ENCODE measurements around the gene ARID1B.

ARID1B gene

GRCh38 chr6:157162766-157163433, 385.7 kb downstream of the ARID1B start:
- no peak for DNase-seq (ENCODE audit: insufficient read length, low spot score)
- FAIRE-seq = no peak

GRCh38 chr6:157163434-157164159, 386.4 kb downstream of the ARID1B start:
- DNase-seq (ENCODE audit: insufficient read length, low spot score) (no peak), FAIRE-seq (no peak)

- DNase-seq (ENCODE audit: insufficient read length, low spot score) (no peak), FAIRE-seq (no peak)
These were observed 387.8 kb downstream of the ARID1B start for GRCh38 chr6:157164972-157165371.

GRCh38 chr6:157166784-157167183, 389.6 kb downstream of the ARID1B start:
- FAIRE-seq = no peak

GRCh38 chr6:157167837-157168236, 390.7 kb downstream of the ARID1B start:
- no peak for DNase-seq (ENCODE audit: insufficient read length, low spot score)
- FAIRE-seq = no peak

More at GRCh38 chr6:157166784-157167183, 389.6 kb downstream of the ARID1B start:
- no peak for DNase-seq (ENCODE audit: insufficient read length, low spot score)

GRCh38 chr6:157168471-157168870, 391.3 kb downstream of the ARID1B start:
- FAIRE-seq (no peak), DNase-seq (ENCODE audit: insufficient read length, low spot score) (no peak)

GRCh38 chr6:157169226-157169625, 392.0 kb downstream of the ARID1B start:
- FAIRE-seq = no peak

GRCh38 chr6:157169656-157170055, 392.5 kb downstream of the ARID1B start:
- FAIRE-seq (no peak), DNase-seq (ENCODE audit: insufficient read length, low spot score) (no peak)

More at GRCh38 chr6:157169226-157169625, 392.0 kb downstream of the ARID1B start:
- no peak for DNase-seq (ENCODE audit: insufficient read length, low spot score)

GRCh38 chr6:157170535-157170934, 393.4 kb downstream of the ARID1B start:
- no peak for FAIRE-seq
- no peak for DNase-seq (ENCODE audit: insufficient read length, low spot score)

GRCh38 chr6:157171801-157172200, 394.6 kb downstream of the ARID1B start:
- FAIRE-seq = no peak
- DNase-seq (ENCODE audit: insufficient read length, low spot score) = no peak

- FAIRE-seq (no peak), DNase-seq (ENCODE audit: insufficient read length, low spot score) (no peak)
These were observed 395.1 kb downstream of the ARID1B start for GRCh38 chr6:157172231-157172701.

- FAIRE-seq (no peak), DNase-seq (ENCODE audit: insufficient read length, low spot score) (no peak)
These were observed 395.8 kb downstream of the ARID1B start for GRCh38 chr6:157172830-157173536.

- DNase-seq (ENCODE audit: insufficient read length, low spot score) (no peak), FAIRE-seq (no peak)
These were observed 396.6 kb downstream of the ARID1B start for GRCh38 chr6:157173776-157174175.

GRCh38 chr6:157174731-157175130, 397.6 kb downstream of the ARID1B start:
- FAIRE-seq = no peak
- no peak for DNase-seq (ENCODE audit: insufficient read length, low spot score)

GRCh38 chr6:157177731-157178336, 400.7 kb downstream of the ARID1B start:
- FAIRE-seq = no peak
- DNase-seq (ENCODE audit: insufficient read length, low spot score) = no peak

GRCh38 chr6:157181649-157182048, 404.5 kb downstream of the ARID1B start:
- FAIRE-seq (no peak), DNase-seq (ENCODE audit: insufficient read length, low spot score) (no peak)

- FAIRE-seq = no peak
These were observed 405.5 kb downstream of the ARID1B start for GRCh38 chr6:157182503-157183264.

GRCh38 chr6:157184202-157185015, 407.2 kb downstream of the ARID1B start:
- FAIRE-seq = no peak
- DNase-seq (ENCODE audit: insufficient read length, low spot score) = peak; percentile 67

More at GRCh38 chr6:157182503-157183264, 405.5 kb downstream of the ARID1B start:
- no peak for DNase-seq (ENCODE audit: insufficient read length, low spot score)

- FAIRE-seq (no peak), DNase-seq (ENCODE audit: insufficient read length, low spot score) (no peak)
These were observed 408.0 kb downstream of the ARID1B start for GRCh38 chr6:157185171-157185570.
